Natural killer cell treated with Interleukin-12 subunit alpha and Interleukin-12 subunit beta and Interleukin-15 and Interleukin-18, amount 100 ng/mL, for 72 hours (primary cell): ENCODE measurements around the gene OCSTAMP. TPM values are rescaled to one million over a fixed set of nuclear protein-coding genes. Genes with fewer than 3 reads are reported as not detected.

ENCODE experiments used
- ATAC-seq, 2 donors: fragments of 150-1000 bp; cut with Tn5 transposase in 1 of 2; sonication (Bioruptor Pico), chemical (Tn5 transposase) in 1 of 2; 2 replicates each; pipeline ENCODE4 v1.10.0; 2021
- DNase-seq: peaks from one replicate; pipeline ENCODE4 v3.0.0; 2022; ENCODE audit warnings: low spot score
- H3K27ac Mint-ChIP-seq, 2 donors: 1 replicate in 1 of 2; 2 replicates in 1 of 2; pipeline ENCODE4 v1.8.0; 2022; ENCODE audit warnings: mixed read lengths in 2 of 2, mild to moderate bottlenecking in 1 of 2, moderate library complexity in 1 of 2
- H3K27me3 Mint-ChIP-seq, 2 donors: 1 replicate in 1 of 2; 2 replicates in 1 of 2; pipeline ENCODE4 v1.8.0; 2022; ENCODE audit warnings: mixed read lengths in 2 of 2
- H3K36me3 Mint-ChIP-seq: one replicate; pipeline ENCODE4 v1.8.0; 2022; ENCODE audit warnings: mixed read lengths
- H3K4me1 Mint-ChIP-seq, 2 donors: 1 replicate in 1 of 2; 2 replicates in 1 of 2; pipeline ENCODE4 v1.8.0; 2022; ENCODE audit warnings: low read depth in 2 of 2, mixed read lengths in 2 of 2, mild to moderate bottlenecking in 1 of 2
- H3K4me3 Mint-ChIP-seq: one replicate; pipeline ENCODE4 v1.8.0; 2022; ENCODE audit warnings: mixed read lengths
- H3K9me3 Mint-ChIP-seq: 2 replicates; pipeline ENCODE4 v1.8.0; 2022; ENCODE audit warnings: mixed read lengths
- total RNA-seq, 2 donors: library from RNA; stranded (reverse); gene quantifications; one replicate each; pipeline ENCODE4 v1.2.3, GENCODE V29; 2022

Gene OCSTAMP
- total RNA-seq, 2 donors from 2014 or later = 0.31 TPM; not detected in 1

DNA sequence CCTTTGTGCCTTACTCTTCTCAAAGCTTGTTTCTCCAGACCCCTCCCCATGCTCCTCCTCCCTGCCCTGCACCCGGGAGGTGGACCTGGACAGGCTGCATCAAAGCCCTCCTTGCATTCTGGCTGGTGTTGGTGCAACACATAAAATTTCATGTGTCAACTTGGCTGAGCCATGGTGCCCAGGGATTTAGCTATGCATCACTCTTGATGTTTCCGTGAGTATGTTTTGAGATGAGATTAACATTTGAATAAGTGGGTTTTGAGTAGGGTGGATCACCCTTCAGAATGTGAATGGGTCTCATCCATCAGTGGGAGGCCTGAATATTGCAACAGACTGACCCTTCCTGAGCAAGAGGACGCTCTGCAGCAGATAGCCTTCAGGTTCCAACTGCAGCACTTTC is 4.4 kb upstream of the OCSTAMP start:
- no peak for ATAC-seq

DNA sequence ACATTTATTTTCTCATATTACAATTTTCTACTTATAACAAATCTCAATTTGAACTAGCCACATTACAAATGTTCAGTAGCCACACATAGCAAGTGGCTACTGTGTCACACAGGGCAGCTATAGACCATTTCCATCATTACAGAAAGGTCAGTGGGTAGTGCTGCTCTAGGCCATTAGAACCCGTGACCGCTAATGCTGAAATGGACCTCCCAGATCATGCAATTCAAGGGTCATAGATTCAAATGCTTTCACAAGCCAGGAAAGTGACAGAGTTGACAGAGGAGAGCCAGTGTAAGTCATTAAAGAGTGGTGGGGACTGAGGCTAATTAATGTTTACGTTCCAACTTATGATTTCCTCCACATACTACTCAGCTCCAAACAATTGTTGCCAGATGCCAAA is 3.5 kb upstream of the OCSTAMP start:
- Mint-ChIP-seq H3K27ac (peak overlapping the region in 1 of 2 donors; percentile 94), H3K4me3 (no peak overlapping the region), H3K36me3 (no peaks in the 10 kb centered on the region), H3K4me1 (peaks cover 36 to 52% of the 10 kb centered on the region in 2 donors), H3K9me3 (no peaks in the 10 kb centered on the region), H3K27me3 (no peaks in the 10 kb centered on the region)
- DNase-seq = no peak
- no peak for ATAC-seq

More for the DNA sequence above, 4.4 kb upstream of the OCSTAMP start:
- Mint-ChIP-seq H3K27ac (peak overlapping the region in 1 of 2 donors; percentile 71), H3K9me3 (no peaks in the 10 kb centered on the region), H3K4me1 (peaks cover 37 to 58% of the 10 kb centered on the region in 2 donors), H3K4me3 (no peak overlapping the region), H3K27me3 (no peaks in the 10 kb centered on the region), H3K36me3 (no peaks in the 10 kb centered on the region)
- no peak for DNase-seq

DNA sequence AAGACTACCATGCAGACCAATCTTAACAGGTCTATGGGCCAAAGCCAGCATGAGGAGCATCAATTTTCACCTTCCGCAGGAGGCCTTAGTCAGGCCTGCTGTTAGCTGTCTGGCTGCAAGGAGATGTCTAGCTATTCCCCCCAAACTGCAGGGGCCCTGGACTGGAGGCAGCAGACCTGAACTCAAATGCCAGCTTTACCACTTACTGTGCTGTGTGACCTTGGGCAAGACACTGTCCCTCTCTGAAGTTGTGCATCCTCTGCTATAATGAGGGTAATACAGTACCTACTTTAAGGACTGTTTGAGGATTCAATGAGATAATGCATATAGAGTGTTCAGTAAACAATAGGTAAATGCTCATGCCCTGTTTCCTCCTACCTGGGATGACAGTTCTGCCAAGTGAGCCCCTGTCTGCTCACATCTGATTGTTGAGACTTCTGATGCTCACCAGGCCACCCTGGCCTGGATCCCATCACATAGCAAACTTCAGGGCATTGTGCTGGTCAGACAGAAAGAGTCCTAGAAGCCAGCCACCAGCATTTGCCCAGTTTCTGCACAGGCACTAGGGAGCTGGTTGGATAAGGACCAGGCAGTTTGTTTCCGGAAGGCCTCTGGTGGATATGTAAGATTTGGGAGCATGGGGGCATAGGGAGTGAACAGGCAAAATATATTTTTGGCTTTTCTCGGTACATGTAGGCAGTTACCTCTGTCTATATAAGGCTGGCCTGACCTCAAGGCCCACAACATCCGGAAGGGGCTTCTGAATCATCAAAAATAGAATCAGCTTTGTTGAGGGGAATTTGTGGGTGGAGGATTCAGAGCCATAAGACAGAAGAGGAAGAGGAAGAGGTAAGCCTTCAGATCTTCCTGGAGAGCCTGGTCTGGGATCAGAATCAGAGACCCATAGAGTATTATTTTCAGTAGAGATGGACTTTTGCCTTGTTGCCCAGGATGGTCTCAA is 2.3 kb upstream of the OCSTAMP start:
- ATAC-seq = peak; percentile 90 to 91
- peak overlapping the region; percentile 79 for H3K4me3 Mint-ChIP-seq
- peak overlapping the region; percentile 75 to 94 for H3K27ac Mint-ChIP-seq
- H3K9me3 Mint-ChIP-seq = no peaks in the 10 kb centered on the region
- peak; percentile 85 for DNase-seq
- no peaks in the 10 kb centered on the region for H3K36me3 Mint-ChIP-seq
- no peaks in the 10 kb centered on the region for H3K27me3 Mint-ChIP-seq
- peaks cover 30 to 44% of the 10 kb centered on the region in 2 donors for H3K4me1 Mint-ChIP-seq

DNA sequence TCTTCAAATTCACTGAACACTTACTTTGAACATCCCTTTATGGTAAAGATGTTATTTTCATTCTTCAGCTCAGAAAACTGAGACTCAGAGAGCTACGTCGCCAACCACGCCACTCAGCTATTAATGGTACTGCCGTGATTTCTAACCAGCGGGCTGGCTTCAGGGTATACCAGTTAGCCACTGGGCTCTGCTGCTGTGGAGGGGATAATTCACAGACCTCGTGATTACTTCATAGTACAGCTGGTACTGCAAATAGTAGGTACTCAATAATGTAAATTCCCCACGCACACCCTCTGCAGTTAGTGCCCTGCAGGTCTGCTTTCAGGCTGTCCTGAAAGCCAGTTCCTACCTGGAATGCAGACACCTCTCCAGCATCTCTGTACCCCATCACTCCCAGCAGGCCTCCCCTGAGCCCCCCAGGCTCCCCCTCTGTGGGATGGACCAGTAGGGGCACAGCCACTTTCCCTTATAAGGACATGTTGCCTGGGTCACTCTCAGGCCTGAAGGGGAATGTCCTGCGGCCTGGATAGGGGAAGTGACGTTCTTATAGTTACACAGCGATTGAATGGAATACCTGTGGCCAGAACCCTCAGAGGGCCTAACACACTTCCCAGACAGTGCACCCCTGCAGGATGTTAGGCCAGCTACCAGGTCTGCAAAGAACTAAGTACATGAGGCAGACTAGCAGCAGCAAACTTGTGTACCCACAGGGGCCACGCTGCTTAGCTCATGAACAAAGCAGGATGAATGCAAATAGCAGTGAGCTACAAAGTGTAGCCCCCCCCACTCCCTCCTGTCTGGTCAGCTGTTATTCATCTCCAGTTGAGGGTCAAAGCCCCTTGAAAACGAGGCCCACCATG is 1.3 kb upstream of the OCSTAMP start:
- no peaks in the 10 kb centered on the region for H3K9me3 Mint-ChIP-seq
- H3K4me3 Mint-ChIP-seq = peak overlapping the region; percentile 79
- ATAC-seq = no peak
- no peaks in the 10 kb centered on the region for H3K27me3 Mint-ChIP-seq
- no peak for DNase-seq
- peaks cover 26 to 37% of the 10 kb centered on the region in 2 donors for H3K4me1 Mint-ChIP-seq
- H3K36me3 Mint-ChIP-seq = no peaks in the 10 kb centered on the region
- peak overlapping the region; percentile 75 to 94 for H3K27ac Mint-ChIP-seq

DNA sequence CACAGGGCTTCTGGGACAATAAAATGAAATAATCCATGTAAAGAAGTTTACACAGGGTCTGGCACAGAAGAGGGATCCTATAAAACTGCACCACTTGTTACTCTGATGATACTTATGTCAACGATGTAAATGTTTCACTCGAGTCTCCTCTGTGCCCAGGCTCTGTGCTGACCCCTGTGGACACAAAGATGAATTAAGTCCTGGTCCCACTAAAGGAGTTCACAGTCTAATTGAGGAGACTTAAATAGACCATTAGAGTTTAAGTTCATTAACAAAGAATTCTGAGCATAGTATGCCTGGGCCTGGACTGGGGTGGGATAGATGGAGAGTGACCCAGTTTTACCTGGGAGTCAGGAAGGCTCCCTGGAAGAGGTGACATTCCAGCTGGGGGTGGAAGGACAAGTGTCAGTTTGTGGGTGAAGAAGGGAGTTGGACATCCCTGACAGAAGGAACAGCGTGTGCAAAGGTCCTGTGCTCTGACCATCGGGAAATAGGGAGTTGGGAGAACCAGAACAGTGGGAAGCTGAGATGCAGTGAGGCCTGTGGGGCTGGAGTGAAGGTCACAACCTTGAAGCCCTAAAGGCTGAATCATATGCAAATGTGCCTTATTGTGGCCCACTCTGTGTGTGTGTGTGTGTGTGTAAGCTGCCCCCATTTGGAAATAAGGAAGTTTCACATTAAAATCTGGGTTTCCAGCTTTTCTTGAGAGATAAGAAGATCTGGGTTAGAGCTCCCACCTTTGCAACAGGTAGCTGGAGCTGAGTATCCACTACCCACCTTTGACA is 1.1 kb downstream of the OCSTAMP start:
- ATAC-seq (no peak), DNase-seq (no peak)
- Mint-ChIP-seq H3K27me3 (no peaks in the 10 kb centered on the region), H3K4me3 (no peak overlapping the region), H3K27ac (no peak overlapping the region), H3K9me3 (no peaks in the 10 kb centered on the region), H3K4me1 (peaks cover 35 to 40% of the 10 kb centered on the region in 2 donors), H3K36me3 (no peaks in the 10 kb centered on the region)

DNA sequence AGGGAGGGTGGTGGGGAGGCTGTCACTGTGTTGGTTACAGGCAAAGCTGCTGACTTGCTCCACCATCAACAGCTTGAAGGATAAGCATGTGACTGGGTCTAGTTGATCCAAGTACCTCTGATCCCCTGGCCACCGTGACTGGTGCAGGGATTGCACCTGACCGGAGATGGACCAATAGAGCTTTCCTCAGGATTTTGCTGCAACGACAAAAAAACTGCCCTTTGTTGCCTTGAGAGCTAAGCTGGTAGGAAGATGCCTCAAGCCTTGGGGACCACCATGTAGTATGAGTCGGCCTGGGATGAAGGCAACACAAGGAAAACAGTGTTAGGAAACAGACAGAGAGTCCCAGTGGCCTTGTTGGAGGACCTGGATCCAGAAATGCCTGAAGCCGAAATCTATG is 1.8 kb downstream of the OCSTAMP start:
- ATAC-seq (no peak), DNase-seq (no peak)
- H3K4me1 Mint-ChIP-seq = peaks cover 32 to 40% of the 10 kb centered on the region in 2 donors
- H3K9me3 Mint-ChIP-seq = no peaks in the 10 kb centered on the region
- H3K36me3 Mint-ChIP-seq = no peaks in the 10 kb centered on the region
- no peak overlapping the region for H3K27ac Mint-ChIP-seq
- H3K27me3 Mint-ChIP-seq = no peaks in the 10 kb centered on the region
- no peak overlapping the region for H3K4me3 Mint-ChIP-seq

DNA sequence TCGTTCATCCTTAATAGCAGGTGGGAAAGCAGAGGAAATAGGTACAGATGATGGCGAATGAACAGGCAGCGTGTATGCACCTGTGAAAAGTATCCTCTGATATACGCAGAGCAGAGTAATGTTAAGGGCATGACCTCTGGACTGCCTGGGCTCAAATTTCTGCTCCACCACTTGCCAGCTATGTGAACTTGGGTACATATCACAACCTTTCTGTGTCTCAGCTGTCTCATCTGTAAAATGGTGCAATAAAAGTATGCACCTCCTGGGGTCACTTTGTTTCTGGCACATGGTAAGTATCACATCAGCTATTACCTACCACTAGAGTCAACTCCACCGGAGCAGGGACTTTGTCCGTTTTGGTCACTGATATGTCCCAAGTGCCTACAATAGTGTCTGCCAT is 2.5 kb downstream of the OCSTAMP start:
- peaks cover 29 to 34% of the 10 kb centered on the region in 2 donors for H3K4me1 Mint-ChIP-seq
- no peak overlapping the region for H3K4me3 Mint-ChIP-seq
- ATAC-seq (no peak), DNase-seq (no peak)
- H3K27me3 Mint-ChIP-seq = peaks cover 0 to 2% of the 10 kb centered on the region in 2 donors
- no peaks in the 10 kb centered on the region for H3K36me3 Mint-ChIP-seq
- H3K27ac Mint-ChIP-seq = no peak overlapping the region
- no peaks in the 10 kb centered on the region for H3K9me3 Mint-ChIP-seq

DNA sequence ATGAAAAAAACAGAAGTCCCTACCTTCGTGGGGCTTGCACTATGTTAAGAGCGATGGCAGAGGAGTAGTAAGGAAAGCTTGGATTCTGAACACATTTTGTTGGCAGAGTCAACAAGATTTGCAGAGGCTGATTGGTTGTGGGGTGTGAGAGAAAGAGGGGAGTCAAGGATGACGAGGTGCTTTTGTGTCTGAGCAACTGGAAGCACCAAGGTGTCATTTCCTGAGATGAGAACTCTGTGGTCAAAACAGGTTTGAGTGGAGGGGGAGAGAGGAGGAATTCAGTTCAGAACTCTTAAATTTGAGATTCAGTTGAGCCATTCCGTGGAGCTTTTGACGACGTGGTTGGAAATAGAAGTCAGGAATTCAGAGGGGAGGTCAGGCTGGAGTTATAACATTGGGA is 3.5 kb downstream of the OCSTAMP start:
- ATAC-seq (no peak), DNase-seq (no peak)
- Mint-ChIP-seq H3K4me3 (no peak overlapping the region), H3K4me1 (peaks cover 20 to 24% of the 10 kb centered on the region in 2 donors), H3K36me3 (no peaks in the 10 kb centered on the region), H3K27me3 (peaks cover 0 to 3% of the 10 kb centered on the region in 2 donors), H3K9me3 (no peaks in the 10 kb centered on the region), H3K27ac (no peak overlapping the region)

DNA sequence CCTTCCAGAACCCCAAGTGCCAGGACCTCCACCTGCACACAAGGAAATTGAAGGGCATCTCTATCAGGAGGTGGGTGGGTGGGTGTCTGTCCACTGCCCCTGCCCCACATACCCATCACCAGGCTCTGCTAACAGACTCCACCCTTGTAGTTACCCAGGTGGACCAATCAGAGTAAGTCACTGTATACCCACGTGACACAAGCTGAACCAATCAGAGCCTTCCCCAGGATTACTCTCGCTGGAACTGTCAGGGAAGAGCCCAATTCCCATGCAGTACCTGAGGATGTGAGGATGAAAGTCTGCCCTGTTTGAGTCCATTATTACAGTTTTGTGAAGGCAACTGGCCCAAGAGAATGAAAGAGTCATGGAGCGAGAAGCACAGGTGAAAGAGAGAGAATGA is 4.2 kb downstream of the OCSTAMP start:
- DNase-seq (no peak), ATAC-seq (no peak)
- Mint-ChIP-seq H3K36me3 (no peaks in the 10 kb centered on the region), H3K4me1 (peaks cover 14 to 17% of the 10 kb centered on the region in 2 donors), H3K27me3 (peaks cover 0 to 3% of the 10 kb centered on the region in 2 donors), H3K4me3 (no peak overlapping the region), H3K9me3 (no peaks in the 10 kb centered on the region), H3K27ac (no peak overlapping the region)

DNA sequence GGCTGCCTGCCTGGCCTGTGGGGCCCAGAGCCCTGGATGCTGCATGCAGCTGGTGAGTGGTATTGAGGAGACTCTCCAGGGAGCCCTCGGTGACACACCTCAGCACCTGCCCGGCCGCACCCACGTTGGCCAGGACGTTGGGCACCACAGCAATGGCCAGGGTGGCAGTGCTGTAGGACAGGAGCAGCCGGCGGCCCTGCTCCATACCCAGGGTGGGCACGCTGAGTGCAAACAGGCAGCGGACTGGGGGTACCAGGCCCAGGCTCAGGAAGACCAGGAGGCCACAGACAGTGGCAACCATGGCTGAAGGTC is 4.7 kb downstream of the OCSTAMP start:
- DNase-seq (no peak), ATAC-seq (no peak)
- H3K9me3 Mint-ChIP-seq = no peaks in the 10 kb centered on the region
- H3K36me3 Mint-ChIP-seq = no peaks in the 10 kb centered on the region
- peaks cover 0 to 3% of the 10 kb centered on the region in 2 donors for H3K27me3 Mint-ChIP-seq
- peak overlapping the region; percentile 80 for H3K4me3 Mint-ChIP-seq
- no peak overlapping the region for H3K27ac Mint-ChIP-seq
- H3K4me1 Mint-ChIP-seq = peaks cover 13 to 14% of the 10 kb centered on the region in 2 donors

DNA sequence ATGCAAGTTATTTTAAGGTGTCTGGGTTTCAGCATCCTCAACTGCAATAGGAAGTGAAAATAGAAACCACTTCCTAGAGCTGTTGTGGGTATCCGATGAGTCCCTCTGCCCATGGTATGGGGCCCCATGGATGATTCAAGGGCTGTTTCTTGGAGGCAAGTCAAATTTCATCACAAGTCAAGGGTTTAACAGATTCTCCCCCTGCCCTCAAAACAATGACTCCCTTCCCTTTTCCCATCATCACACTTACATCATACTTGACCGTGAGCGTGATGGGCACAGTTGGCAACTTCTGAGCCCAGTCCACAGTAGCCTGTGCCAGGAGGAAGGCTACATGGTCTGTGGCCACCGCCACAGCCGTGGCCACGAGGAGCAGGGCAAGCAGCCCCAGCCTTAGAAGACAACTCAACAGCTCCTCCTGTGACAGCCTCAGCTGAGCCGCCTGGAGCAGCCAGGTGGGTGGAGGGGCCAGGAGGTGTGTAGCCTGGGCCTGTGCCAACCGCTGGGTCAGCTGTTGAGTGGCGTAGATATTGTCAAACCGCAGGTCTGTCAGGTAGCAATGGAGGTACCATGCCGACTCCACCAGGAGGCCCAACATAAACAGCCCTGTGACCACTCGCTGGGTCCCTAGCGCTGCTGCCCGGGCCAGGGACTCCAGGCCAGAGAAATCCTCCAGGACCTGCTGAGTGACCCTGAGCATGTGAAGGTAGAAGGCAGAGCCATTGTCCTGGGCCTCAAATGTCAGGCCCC is 5.2 kb downstream of the OCSTAMP start:
- H3K4me3 Mint-ChIP-seq = peak overlapping the region; percentile 80
- DNase-seq = peak; percentile 81
- no peaks in the 10 kb centered on the region for H3K36me3 Mint-ChIP-seq
- peaks cover 13 to 14% of the 10 kb centered on the region in 2 donors for H3K4me1 Mint-ChIP-seq
- H3K9me3 Mint-ChIP-seq = no peaks in the 10 kb centered on the region
- H3K27me3 Mint-ChIP-seq = peaks cover 0 to 3% of the 10 kb centered on the region in 2 donors
- peak; percentile 90 to 94 for ATAC-seq
- no peak overlapping the region for H3K27ac Mint-ChIP-seq

DNA sequence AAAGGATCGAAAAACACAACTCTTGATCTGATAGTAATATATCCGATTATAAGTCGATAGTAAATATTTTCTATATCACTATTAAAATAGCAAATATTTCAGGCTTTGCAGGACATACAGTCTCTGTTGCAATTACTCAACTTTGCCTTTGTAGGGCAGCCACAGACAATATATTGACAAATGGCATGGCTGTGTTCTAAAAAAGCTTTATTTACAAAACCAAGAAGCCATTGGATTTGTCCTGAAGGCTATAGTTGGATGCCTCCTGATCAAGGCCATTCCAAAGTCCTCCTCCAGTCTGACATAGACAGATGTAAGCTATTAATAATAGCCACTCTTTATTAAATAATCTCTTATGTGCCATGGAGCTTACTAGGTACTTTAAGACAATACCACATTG is 5.9 kb downstream of the OCSTAMP start:
- H3K36me3 Mint-ChIP-seq = no peaks in the 10 kb centered on the region
- H3K4me3 Mint-ChIP-seq = peak overlapping the region; percentile 80
- no peak overlapping the region for H3K27ac Mint-ChIP-seq
- DNase-seq (no peak), ATAC-seq (no peak)
- H3K9me3 Mint-ChIP-seq = no peaks in the 10 kb centered on the region
- H3K27me3 Mint-ChIP-seq = peaks cover 0 to 3% of the 10 kb centered on the region in 2 donors
- peaks cover 13 to 14% of the 10 kb centered on the region in 2 donors for H3K4me1 Mint-ChIP-seq

DNA sequence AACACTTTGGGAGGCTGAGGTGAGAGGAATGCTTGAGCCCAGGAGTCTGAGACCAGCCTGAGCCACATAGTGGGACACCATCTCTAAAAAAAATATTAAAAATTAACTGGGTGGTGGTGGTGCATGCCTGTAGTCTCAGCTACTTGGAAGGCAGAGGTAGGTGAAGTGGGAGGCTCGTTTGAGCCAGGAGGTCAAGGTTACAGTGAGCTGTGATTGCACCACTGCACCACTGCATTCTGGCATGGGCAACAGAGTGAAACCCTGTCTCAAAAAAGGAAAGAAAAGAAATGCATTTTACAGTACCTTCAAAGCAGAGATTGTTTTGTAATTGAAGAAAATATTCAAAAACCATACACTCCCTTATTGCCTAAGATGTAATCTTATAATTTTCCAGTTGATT is 6.5 kb downstream of the OCSTAMP start:
- ATAC-seq (no peak), DNase-seq (no peak)
- H3K9me3 Mint-ChIP-seq = no peaks in the 10 kb centered on the region
- H3K27me3 Mint-ChIP-seq = peaks cover 0 to 8% of the 10 kb centered on the region in 2 donors
- no peak overlapping the region for H3K4me3 Mint-ChIP-seq
- no peaks in the 10 kb centered on the region for H3K36me3 Mint-ChIP-seq
- H3K27ac Mint-ChIP-seq = peak overlapping the region in 1 of 2 donors; percentile 52
- peaks cover 13 to 14% of the 10 kb centered on the region in 2 donors for H3K4me1 Mint-ChIP-seq
